ENCODE measurements around the gene CFTR. TPM values are rescaled to one million over a fixed set of nuclear protein-coding genes. Genes with fewer than 3 reads are reported as not detected.

Gene CFTR
- total and polyA plus RNA-seq, 3 donors from 2014 or later = 5.1 to 6.9 (median 5.1) TPM

GRCh38 chr7:117666689-117667088, 186.9 kb downstream of the CFTR start:
- DNase-seq = no peak
- Histone ChIP-seq H3K9me3 (no peaks in the 10 kb centered on the region), H3K4me1 (no peaks in the 10 kb centered on the region), H3K27ac (no peak overlapping the region), H3K36me3 (ENCODE audit: low read depth, missing control alignments) (no peaks in the 10 kb centered on the region), H3K4me3 (no peak overlapping the region), H3K27me3 (no peaks in the 10 kb centered on the region)
- 87 to 93% methylated on average over 6 of the region's 6 CpGs for WGBS, 2 donors
- TF ChIP-seq CTCF (IDR thresholded peaks at IDR 0.05) = no peak
- no peak for TF ChIP-seq POLR2A (IDR thresholded peaks at IDR 0.05)
- intact Hi-C loops (cut with DNase I; ENCODE audit: low total_unique reads) = no loop called here

- H3K27me3 ChIP-seq = no peaks in the 10 kb centered on the region
- H3K4me3 ChIP-seq = no peak overlapping the region
- no peaks in the 10 kb centered on the region for H3K9me3 ChIP-seq
- TF ChIP-seq CTCF (IDR thresholded peaks at IDR 0.05) = no peak
- no peak for TF ChIP-seq POLR2A (IDR thresholded peaks at IDR 0.05)
- no peak for DNase-seq
- no peaks in the 10 kb centered on the region for H3K4me1 ChIP-seq
- intact Hi-C loops (cut with DNase I; ENCODE audit: low total_unique reads) = no loop called here
- H3K36me3 ChIP-seq (ENCODE audit: low read depth, missing control alignments) = no peaks in the 10 kb centered on the region
- 77 to 78% methylated on average over 2 of the region's 2 CpGs for WGBS, 2 donors
- no peak overlapping the region for H3K27ac ChIP-seq
These were observed 187.6 kb downstream of the CFTR start for GRCh38 chr7:117667456-117667855.

- Histone ChIP-seq H3K4me3 (no peak overlapping the region), H3K27me3 (no peaks in the 10 kb centered on the region), H3K27ac (no peak overlapping the region), H3K9me3 (no peaks in the 10 kb centered on the region), H3K36me3 (ENCODE audit: low read depth, missing control alignments) (no peaks in the 10 kb centered on the region), H3K4me1 (peaks cover 11% of the 10 kb centered on the region)
- no peak for TF ChIP-seq CTCF (IDR thresholded peaks at IDR 0.05)
- no peak for TF ChIP-seq POLR2A (IDR thresholded peaks at IDR 0.05)
- intact Hi-C loops (cut with DNase I; ENCODE audit: low total_unique reads) = no loop called here
- 63 to 65% methylated on average over 4 of the region's 4 CpGs for WGBS, 2 donors
- DNase-seq = no peak
These were observed 190.0 kb downstream of the CFTR start for GRCh38 chr7:117669818-117670217.

GRCh38 chr7:117672453-117672852, 192.6 kb downstream of the CFTR start:
- Histone ChIP-seq H3K9me3 (no peaks in the 10 kb centered on the region), H3K27ac (no peak overlapping the region), H3K4me1 (peaks cover 19% of the 10 kb centered on the region), H3K4me3 (no peak overlapping the region), H3K36me3 (ENCODE audit: low read depth, missing control alignments) (no peaks in the 10 kb centered on the region), H3K27me3 (no peaks in the 10 kb centered on the region)
- intact Hi-C loops (cut with DNase I; ENCODE audit: low total_unique reads) = no loop called here
- WGBS, 2 donors = 75 to 79% methylated on average over 1 of the region's 1 CpG
- no peak for DNase-seq
- TF ChIP-seq CTCF (IDR thresholded peaks at IDR 0.05) (no peak), POLR2A (IDR thresholded peaks at IDR 0.05) (no peak)

- WGBS, 2 donors = 41 to 58% methylated on average over 14 of the region's 14 CpGs
- no peak for TF ChIP-seq CTCF (IDR thresholded peaks at IDR 0.05)
- no peak for TF ChIP-seq POLR2A (IDR thresholded peaks at IDR 0.05)
- peak overlapping the region in 1 of 2 donors; percentile 39 for H3K27ac ChIP-seq
- intact Hi-C loops (cut with DNase I; ENCODE audit: low total_unique reads) = no loop called here
- peaks cover 19% of the 10 kb centered on the region for H3K4me1 ChIP-seq
- peak; percentile 72 for DNase-seq
- no peaks in the 10 kb centered on the region for H3K9me3 ChIP-seq
- H3K36me3 ChIP-seq (ENCODE audit: low read depth, missing control alignments) = no peaks in the 10 kb centered on the region
- H3K4me3 ChIP-seq = no peak overlapping the region
- H3K27me3 ChIP-seq = no peaks in the 10 kb centered on the region
These were observed 193.5 kb downstream of the CFTR start for GRCh38 chr7:117673367-117673766.
